Neuronal stem cell (in vitro differentiated cells): ENCODE measurements around the gene PACRGL.
"Not testable (repeated sequence)": the region's sequence is repeated elsewhere in the genome, so short reads cannot be mapped to it uniquely, and the experiment has no call there.

Source experiments
- DNase-seq: peaks from one replicate; pipeline ENCODE4 v3.0.0-alpha.2; 2013; ENCODE audit warnings: low spot score
- H2AFZ ChIP-seq: one replicate; pipeline ENCODE4 v1.6.1; 2013; ENCODE audit warnings: mild to moderate bottlenecking, low read length, inconsistent platforms
- H2AK5ac ChIP-seq: 2 replicates; pipeline ENCODE4 v1.6.1; 2013; ENCODE audit warnings: low read depth, mild to moderate bottlenecking, inconsistent platforms, low read length, moderate library complexity, mixed read lengths
- H2BK120ac ChIP-seq: 2 replicates; pipeline ENCODE4 v1.6.1; 2013; ENCODE audit warnings: low read depth, mild to moderate bottlenecking, inconsistent platforms, low read length, moderate library complexity, mixed read lengths
- H2BK12ac ChIP-seq: one replicate; pipeline ENCODE4 v1.6.1; 2013; ENCODE audit warnings: low read length, inconsistent platforms
- H2BK15ac ChIP-seq: 2 replicates; pipeline ENCODE4 v1.6.1; 2013; ENCODE audit warnings: mild to moderate bottlenecking, low read length, inconsistent platforms, mixed read lengths
- H2BK5ac ChIP-seq: one replicate; pipeline ENCODE4 v1.6.1; 2013; ENCODE audit warnings: inconsistent platforms, mild to moderate bottlenecking, low read length, moderate library complexity
- H3K14ac ChIP-seq: one replicate; pipeline ENCODE4 v1.6.1; 2013; ENCODE audit warnings: low read length, inconsistent platforms
- H3K18ac ChIP-seq: 2 replicates; pipeline ENCODE4 v1.6.1; 2013; ENCODE audit warnings: low read length, inconsistent platforms
- H3K23ac ChIP-seq: 2 replicates; pipeline ENCODE4 v1.6.1; 2013; ENCODE audit warnings: low read depth, mild to moderate bottlenecking, mixed read lengths, low read length, inconsistent platforms; ENCODE audit not compliant: poor library complexity
- H3K27ac ChIP-seq: replicated peaks from 3 replicates; pipeline ENCODE4 v1.5.1; 2013; ENCODE audit warnings: low read length, inconsistent platforms
- H3K27me3 ChIP-seq, 3 experiments: 2 replicates each; pipeline ENCODE4 v1.6.1; 2013; ENCODE audit warnings: low read length in 3 of 3, mild to moderate bottlenecking in 2 of 3, inconsistent platforms in 1 of 3, low read depth in 1 of 3, mixed read lengths in 1 of 3, moderate library complexity in 1 of 3; ENCODE audit not compliant: control insufficient read depth in 3 of 3, insufficient read depth in 3 of 3
- H3K36me3 ChIP-seq, 2 donors: replicated peaks in 1 of 2; 2 replicates each; pipeline ENCODE4 v1.6.1; 2013; ENCODE audit warnings: low read length in 2 of 2; ENCODE audit not compliant: control insufficient read depth in 2 of 2, insufficient read depth in 2 of 2
- H3K4ac ChIP-seq: 2 replicates; pipeline ENCODE4 v1.6.1; 2013; ENCODE audit warnings: inconsistent platforms, mild to moderate bottlenecking, low read length, moderate library complexity
- H3K4me1 ChIP-seq, 2 donors: 1 replicate in 1 of 2; 2 replicates in 1 of 2; pipeline ENCODE4 v1.6.1; 2013; ENCODE audit warnings: low read length in 2 of 2, low read depth in 1 of 2; ENCODE audit not compliant: control insufficient read depth in 2 of 2, insufficient read depth in 1 of 2
- H3K4me2 ChIP-seq: one replicate; pipeline ENCODE4 v1.6.1; 2013; ENCODE audit warnings: mild to moderate bottlenecking, low read length, inconsistent platforms; ENCODE audit not compliant: insufficient read depth, poor library complexity, severe bottlenecking
- H3K4me3 ChIP-seq, 2 donors: 2 replicates each; pipeline ENCODE4 v1.5.1; 2013; ENCODE audit warnings: low read length in 2 of 2, mild to moderate bottlenecking in 2 of 2, inconsistent platforms in 1 of 2, moderate library complexity in 1 of 2
- H3K79me1 ChIP-seq: one replicate; pipeline ENCODE4 v1.6.1; 2013; ENCODE audit warnings: low read depth, mild to moderate bottlenecking, inconsistent platforms, low read length, moderate library complexity
- H3K9ac ChIP-seq: one replicate; pipeline ENCODE4 v1.6.1; 2013; ENCODE audit warnings: mild to moderate bottlenecking, low read depth, low read length, inconsistent platforms; ENCODE audit not compliant: poor library complexity
- H3K9me3 ChIP-seq, 2 donors: replicated peaks in 1 of 2; 2 replicates each; pipeline versions ENCODE3 to v1.6.1; 2013; ENCODE audit warnings: low read length in 2 of 2, mild to moderate bottlenecking in 2 of 2, inconsistent platforms in 1 of 2, low read depth in 1 of 2, mixed read lengths in 1 of 2, moderate library complexity in 1 of 2; ENCODE audit not compliant: control insufficient read depth in 2 of 2, insufficient read depth in 1 of 2
- H4K8ac ChIP-seq: one replicate; pipeline ENCODE4 v1.6.1; 2013; ENCODE audit warnings: low read depth, mild to moderate bottlenecking, inconsistent platforms, low read length, moderate library complexity
- H4K91ac ChIP-seq: one replicate; pipeline ENCODE4 v1.6.1; 2013; ENCODE audit warnings: low read length, low read depth, mild to moderate bottlenecking, inconsistent platforms; ENCODE audit not compliant: poor library complexity
- WGBS, 2 donors: extraction: QIAGEN DNeasy Blood & Tissue Kit; methylation state at CpG; one replicate each; pipeline ENCODE4 v1.1.7; 2013; ENCODE audit warnings: missing lambda C conversion rate in 2 of 2, mixed read lengths in 1 of 2; ENCODE audit not compliant: insufficient read length in 2 of 2, insufficient replicate concordance in 1 of 2; ENCODE audit errors: extremely low coverage in 2 of 2; 5-methylcytosine and 5-hydroxymethylcytosine counted together

The PACRGL gene

DNA sequence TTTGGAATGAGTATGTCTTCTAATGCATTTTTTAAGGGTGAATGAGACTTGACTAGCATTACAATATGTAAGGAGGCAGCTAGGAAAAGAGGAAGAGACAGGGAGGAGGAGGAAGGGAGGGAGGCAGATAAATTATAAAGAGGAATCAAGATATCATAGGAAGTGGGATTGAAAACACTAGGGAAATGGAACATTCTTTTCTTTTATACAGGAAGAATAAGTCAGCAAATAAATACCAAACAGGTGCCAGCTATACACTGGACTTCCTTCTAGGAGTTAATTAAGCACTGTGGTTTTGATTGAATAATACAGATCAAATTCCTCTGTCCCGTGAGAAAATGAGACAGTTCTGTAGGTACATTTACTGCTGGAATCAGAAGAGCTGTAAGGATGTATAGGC is 78.6 kb downstream of the PACRGL start:
- Histone ChIP-seq H3K14ac (no peak overlapping the region), H3K4me1 (no peaks in the 10 kb centered on the region), H3K36me3 (no peaks in the 10 kb centered on the region), H3K4me2 (no peak overlapping the region), H3K27me3 (no peaks in the 10 kb centered on the region), H3K79me1 (no peaks in the 10 kb centered on the region), H3K18ac (no peak overlapping the region), H3K9ac (no peak overlapping the region), H2AK5ac (no peak overlapping the region), H3K4ac (no peak overlapping the region), H2BK12ac (no peak overlapping the region), H3K9me3 (no peaks in the 10 kb centered on the region), H3K4me3 (no peak overlapping the region), H4K91ac (no peak overlapping the region), H4K8ac (no peak overlapping the region), H3K23ac (no peak overlapping the region), H2AFZ (no peak overlapping the region), H2BK5ac (no peak overlapping the region), H3K27ac (no peak overlapping the region), H2BK15ac (no peak overlapping the region), H2BK120ac (no peak overlapping the region)
- WGBS, 2 donors, result no CpG with 5 or more reads among the region's 1 CpG
- no peak for DNase-seq

DNA sequence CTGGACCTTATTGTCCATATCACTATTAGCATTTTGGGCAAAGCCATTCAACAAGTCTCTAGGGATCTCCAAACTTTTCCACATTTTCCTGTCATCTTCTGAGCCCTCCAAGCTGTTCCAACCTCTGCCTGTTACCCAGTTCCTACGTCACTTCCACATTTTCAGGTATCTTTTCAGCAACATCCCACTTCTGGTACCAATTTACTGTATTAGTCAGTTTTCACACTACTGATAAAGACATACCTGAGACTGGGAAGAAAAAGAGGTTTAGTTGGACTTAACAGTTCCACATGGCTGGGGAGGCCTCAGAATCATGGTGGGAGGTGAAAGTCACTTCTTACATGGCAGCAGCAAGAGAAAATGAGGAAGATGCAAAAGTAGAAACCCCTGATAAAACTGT is 82.9 kb downstream of the PACRGL start:
- H3K4ac ChIP-seq, H3K18ac ChIP-seq, H3K23ac ChIP-seq, H2BK15ac ChIP-seq, H3K79me1 ChIP-seq, H3K36me3 ChIP-seq, H4K8ac ChIP-seq, H4K91ac ChIP-seq, H3K4me1 ChIP-seq, H2AK5ac ChIP-seq, H2AFZ ChIP-seq, H3K9me3 ChIP-seq, H3K4me3 ChIP-seq, H3K27ac ChIP-seq, H2BK120ac ChIP-seq, DNase-seq, H2BK5ac ChIP-seq, H2BK12ac ChIP-seq, H3K9ac ChIP-seq, H3K4me2 ChIP-seq, H3K14ac ChIP-seq, H3K27me3 ChIP-seq: not testable (repeated sequence)
- WGBS, 2 donors, result no CpG with 5 or more reads among the region's 1 CpG

DNA sequence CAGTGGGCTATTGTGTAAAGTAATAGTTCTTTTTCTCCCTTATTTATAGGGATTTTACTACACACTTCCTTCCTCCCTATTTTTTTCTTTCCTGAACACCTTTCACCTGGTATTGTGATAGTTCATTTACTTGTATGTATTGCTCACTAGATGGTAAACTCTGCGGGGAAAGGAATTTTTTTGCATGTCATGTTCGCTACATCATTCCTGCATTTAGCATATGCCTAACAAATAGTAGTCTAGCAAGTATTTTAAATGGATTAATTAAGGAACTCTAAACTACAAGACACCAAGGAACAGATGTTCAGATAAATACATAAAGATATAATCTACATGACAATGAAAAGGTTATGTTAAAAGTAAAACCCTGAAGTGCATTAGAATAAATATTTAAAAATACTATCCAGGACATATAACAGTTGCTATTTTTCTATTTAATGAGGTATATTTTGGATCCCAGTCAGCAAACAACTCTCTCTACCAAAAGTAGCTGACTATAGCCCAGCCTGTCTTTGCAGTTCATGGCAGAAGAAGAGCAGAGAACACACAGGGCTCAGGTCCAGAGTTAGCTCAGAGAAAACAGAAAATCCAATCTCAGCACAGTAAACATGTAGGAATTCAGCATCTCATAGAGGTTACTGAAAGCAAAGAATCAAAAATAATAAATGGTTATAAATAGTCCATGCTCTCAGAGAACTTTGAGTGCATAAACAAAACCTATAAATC is 87.8 kb downstream of the PACRGL start:
- no peaks in the 10 kb centered on the region for H3K79me1 ChIP-seq
- no peak overlapping the region for H2BK12ac ChIP-seq
- no peak overlapping the region for H2AFZ ChIP-seq
- H2BK5ac ChIP-seq, result no peak overlapping the region
- no peaks in the 10 kb centered on the region for H3K9me3 ChIP-seq
- no peak overlapping the region for H4K8ac ChIP-seq
- H3K4me1 ChIP-seq, result no peaks in the 10 kb centered on the region
- no peak overlapping the region for H3K18ac ChIP-seq
- no peak overlapping the region for H3K4me2 ChIP-seq
- H3K14ac ChIP-seq, result no peak overlapping the region
- H3K23ac ChIP-seq, result no peak overlapping the region
- no peak for DNase-seq
- H2BK15ac ChIP-seq, result no peak overlapping the region
- H3K9ac ChIP-seq, result no peak overlapping the region
- no peaks in the 10 kb centered on the region for H3K36me3 ChIP-seq
- no peak overlapping the region for H3K4me3 ChIP-seq
- no peak overlapping the region for H2AK5ac ChIP-seq
- no peak overlapping the region for H2BK120ac ChIP-seq
- H4K91ac ChIP-seq, result no peak overlapping the region
- H3K27ac ChIP-seq, result no peak overlapping the region
- WGBS, 2 donors, result no CpG with 5 or more reads among the region's 2 CpGs
- H3K27me3 ChIP-seq, result no peaks in the 10 kb centered on the region
- no peak overlapping the region for H3K4ac ChIP-seq
